GM18517 (cell line): Measurements from ENCODE around the gene AHNAK2.

ENCODE experiments used
- ATAC-seq: cut with Tn5 transposase; IDR thresholded peaks from one replicate; pipeline ENCODE4 v1.9.1; 2021; ENCODE audit warnings: mild to moderate bottlenecking, moderate library complexity; ENCODE audit not compliant: unreplicated experiment

AHNAK2 gene

DNA sequence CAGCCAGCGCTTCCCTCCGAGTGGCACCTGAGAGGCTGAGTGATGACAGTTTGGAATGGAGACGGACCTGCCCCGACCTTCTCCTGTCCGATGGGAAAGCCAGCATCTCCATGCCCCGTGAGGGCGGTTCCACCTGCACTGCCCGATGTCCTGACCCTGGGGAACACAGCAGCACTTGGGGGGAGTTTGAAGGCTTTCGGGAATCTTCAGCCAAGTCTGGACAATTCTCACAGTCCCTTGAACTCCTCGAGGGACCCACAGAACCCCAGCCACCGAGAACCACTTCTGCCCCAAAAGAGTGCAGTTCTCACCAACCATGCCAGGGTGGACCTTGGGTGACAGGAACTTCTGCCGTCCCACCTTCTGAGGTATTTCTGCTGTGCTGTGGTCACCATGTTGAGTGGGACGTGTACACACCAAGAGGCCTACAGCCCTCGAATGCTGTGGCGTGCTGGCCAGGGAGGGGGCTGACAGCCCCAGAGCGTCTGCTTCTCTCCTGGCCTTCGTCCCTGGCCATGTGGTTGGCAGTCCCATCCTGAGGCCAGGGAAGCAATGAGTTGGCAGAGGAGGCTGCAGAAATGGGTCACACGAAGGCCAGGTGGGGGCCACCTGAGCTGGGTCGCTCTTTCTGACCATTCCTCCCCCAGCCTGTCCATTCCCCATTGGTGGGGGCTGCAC is 8.5 kb upstream of the AHNAK2 start:
- ATAC-seq, result no peak

DNA sequence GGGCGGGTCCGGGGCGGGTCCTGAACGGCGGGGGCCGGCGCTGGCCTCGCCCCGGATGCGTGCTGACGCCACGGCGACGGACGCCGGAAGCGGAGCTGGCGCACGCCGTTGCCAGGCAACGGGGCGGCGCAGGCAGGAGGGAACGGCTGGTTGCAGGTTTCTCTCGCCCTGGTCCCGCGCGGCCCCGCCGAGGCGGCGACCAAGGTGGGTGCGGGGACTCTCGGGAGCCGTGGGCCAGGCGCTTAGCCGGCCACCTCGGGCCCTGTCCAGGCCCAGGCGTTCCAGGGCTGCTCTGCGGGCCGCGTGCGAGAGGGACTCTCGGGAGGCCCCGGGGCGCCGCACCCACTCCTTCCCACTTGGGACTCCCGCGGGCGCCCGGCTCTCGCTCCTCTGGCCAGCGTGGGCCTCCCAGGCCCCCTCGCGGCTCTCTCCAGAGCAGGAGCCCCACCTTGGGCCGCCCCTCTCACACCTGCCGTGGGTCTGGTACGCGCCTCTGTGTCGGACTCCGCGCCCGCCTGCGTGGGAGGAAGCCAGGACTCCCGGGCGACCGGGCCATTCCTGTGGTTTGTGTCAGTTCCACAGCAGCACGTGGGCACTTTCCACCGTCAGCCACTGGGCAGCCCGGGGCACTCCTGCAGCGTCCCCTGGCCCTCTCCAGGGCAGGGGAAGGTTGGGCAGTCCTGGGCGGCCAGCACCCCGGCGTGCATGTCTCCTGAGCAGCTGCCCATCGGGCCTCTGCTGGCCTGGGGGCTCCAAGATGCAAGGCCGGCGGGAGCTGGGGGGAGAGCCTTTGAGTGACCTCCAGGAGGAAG is 7.7 kb upstream of the AHNAK2 start, which contains the start of gene CLBA1:
TSS of gene CLBA1 (plus strand) at position 114 of the 812 bp plus-strand sequence. CDS start at position 758, 644 bp downstream.
- peak; percentile 85 for ATAC-seq

DNA sequence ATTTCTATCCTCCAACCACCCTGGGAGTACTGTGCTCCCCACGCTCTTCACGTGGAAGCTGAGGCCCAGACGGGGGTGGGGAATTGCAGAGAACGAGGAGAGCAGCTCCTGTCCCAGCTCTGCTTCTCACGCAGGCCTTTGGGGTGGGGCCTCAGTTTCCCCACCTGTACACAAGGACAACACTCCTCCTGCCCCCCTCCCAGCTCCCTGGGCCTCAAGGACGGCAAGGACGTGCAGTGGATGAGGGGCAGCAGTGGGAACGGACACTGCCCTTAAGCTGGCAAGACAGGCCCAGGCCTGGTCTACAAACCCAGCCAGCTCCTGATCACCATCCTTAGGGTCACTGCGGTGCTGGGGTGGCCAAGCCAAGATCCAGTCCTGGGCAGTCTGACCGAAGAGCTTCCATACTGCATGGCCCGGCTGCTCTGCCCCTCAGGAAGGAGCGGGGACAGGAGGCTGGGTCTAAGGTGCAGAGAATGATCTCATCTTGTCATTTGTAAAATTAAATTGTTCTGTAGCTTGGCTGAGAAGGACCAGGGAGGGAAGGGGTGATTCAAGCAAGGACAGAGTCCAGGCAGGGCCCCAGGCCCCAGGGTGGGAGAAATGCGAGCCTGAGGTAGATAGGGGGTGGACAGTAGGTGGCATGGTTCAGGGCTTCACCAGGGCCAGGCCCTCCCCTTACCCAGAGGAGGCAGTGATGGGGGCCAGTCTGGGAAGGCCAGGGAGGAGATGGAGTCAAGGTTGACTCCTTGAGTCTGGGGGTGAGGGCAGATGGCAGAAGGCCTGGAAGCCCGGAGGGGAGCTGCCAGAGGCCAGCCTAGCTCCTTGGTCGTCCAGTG is 6.1 kb upstream of the AHNAK2 start:
- ATAC-seq, result no peak

DNA sequence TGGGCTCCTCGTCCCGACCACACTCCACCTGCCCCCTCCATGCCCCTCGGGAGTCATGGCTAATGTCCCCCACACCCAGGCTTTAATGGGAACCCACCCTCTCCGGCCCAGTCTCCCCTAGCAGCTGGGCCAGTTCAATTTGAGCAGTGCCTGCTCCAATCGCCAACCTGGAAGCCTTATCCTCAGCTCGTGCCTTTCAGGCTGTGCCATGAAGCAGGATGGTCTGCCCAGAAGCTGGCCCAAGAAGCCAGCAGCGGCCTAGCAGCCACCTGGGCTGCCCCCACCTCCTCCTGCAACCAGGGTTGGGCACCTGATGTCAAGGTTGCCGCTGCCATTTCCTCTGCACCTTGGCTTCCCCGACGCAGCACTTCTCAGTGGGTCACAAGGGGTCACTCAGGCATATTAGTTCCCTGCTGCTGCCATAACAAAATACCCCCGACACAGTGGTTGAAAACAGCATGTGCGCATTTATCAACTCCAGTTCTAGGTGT is 5.1 kb upstream of the AHNAK2 start:
- ATAC-seq, result no peak

DNA sequence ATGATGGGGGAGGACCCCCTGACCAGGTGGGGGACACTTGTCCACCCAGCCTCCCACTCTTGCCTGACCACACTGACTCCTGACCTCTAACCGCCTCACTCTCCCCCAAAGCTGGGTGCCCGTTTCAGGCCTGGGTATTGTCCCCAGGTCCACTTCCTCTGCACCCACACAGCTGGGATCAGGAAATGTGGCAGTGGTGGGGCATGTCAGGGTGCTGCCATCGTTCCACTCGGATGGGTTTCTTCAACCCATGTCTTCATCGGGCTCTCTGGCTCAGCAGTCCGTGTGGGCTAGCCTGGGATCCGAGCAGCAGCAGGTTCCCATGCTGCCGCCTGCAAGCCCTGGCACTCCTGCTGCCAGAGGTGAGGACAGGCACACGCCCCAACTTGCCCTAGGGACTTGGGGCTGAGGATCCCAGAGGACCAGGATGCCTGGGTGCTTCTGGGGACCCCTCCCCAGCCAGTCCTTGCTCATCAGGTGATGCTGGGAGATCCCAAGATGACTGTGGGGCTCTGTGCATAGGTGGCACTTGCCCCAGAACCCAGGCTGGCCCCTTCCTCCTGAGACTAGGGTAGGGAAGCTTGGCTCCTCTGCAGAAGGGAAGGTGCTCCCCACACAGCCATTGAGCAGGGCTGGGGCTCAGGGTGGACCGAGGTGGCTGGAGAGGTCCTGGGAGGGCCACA is 4.5 kb upstream of the AHNAK2 start:
- no peak for ATAC-seq

DNA sequence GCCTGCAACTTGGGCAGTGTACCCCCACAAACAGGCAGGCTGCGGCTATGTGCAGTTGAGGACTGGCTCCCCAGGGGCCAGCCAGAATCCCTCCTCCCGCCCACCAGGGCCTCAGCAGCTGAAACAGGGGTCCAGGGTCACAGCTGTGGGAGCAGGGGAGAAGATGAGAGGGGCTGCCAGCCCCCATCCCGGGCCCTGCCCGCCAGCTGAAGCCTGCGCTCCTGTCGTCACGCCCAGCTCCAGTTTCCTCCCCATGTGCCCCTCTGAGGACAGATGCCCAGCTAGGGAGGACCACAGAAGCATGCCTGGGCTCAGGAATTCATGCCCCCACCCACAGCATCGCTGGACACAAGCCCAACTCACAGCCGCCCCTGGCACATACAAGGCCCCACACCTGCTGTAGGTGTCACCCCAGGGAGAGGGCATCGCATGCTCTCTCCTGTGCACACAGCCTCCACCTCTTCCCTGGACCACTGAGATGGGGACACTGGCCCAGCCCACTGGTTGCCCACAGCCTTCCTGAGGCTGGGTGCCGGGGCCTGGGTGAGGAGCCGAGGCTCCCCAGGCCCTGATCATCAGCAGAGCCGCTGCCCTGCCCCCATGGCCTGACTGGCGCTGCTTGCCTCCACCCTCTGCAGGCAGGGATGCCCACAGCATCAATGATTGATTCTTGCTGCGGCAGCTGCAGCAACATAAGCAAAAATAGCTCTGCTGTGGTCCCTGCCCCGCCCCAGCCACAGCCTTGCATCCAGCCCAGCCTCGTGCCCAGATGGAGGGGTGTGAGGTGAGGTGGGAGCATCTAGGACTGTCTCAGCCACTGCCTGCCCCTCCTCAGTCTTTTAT is 3.7 kb upstream of the AHNAK2 start:
- ATAC-seq, result no peak

DNA sequence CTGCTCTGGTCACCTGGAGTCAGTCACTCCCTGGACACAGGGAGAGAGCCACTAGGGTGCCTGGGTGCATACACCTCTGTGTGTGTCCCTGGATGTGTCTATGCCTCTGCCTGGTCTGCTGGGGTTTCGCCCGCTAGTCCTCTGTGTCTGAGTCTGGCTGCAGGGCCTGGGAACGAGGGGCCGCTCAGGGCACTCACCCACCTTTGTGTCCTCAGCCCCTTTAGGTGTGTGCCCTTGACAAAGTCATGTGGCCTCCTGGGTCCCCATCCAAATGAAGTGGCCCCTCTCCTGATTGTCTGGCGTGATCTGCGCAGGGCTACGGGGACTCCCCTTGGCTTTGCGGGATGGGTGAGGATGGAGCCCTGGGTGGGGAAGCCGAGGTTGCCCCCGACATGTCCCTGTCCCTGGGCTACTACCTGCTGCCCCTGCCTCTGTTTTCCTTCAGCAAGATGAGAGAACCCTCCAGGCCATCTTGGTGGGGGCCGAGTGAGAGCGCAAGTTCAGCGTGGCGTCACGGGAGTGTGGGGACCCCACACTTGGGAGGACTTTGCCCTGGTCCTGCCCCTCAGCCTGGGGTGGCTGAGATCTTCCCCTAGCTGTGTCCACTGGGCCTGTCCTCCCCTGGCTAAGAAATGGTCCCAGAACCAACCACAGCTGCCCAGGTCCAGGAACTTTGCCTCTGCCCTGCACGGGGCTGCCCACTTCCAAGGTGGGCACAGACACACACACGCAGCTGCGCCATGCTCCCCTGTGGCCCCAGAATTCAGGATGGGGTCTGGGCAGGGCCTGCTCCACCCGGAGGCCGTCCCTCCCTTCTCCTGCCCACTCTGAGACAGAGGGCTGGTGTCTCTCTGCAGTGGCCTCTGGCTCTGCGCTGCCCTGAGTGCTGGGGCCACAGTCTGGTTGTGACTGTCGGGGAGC is 2.7 kb upstream of the AHNAK2 start:
- ATAC-seq, result no peak

DNA sequence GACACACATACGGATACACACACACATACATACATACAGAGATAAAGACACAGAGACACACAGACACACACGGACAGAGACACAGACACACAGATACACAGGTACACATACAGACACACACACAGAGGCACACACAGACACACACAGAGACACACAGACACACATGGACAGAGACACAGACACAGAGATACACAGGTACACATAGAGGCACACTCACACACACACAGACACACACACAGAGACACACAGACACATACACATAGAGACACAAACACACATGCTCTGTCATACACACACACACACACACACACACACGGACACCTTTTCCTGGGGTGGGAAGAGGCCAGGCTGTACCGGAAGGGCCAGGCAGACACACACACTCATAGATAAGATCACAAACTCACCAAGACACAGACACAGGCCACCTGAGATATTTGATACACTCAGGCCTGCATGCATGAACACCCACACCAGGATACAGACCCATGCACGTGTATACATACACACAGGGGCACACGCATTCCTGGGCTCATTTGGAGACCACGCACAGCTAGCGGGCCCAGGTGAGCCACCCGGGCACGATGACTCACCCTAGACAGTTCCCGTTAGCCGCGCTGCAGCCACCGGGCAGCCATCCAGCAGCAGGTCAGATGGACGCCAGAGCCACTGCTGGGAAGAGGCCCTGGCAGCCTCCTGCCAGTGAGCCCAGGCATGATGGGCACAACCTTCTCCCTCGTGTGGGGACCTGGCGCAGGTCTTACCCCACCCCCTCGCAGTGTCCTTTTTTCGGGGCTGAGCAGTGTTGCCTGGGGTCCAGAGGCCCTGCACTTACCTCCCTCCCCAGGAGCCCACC is 1.8 kb upstream of the AHNAK2 start:
- ATAC-seq, result no peak

DNA sequence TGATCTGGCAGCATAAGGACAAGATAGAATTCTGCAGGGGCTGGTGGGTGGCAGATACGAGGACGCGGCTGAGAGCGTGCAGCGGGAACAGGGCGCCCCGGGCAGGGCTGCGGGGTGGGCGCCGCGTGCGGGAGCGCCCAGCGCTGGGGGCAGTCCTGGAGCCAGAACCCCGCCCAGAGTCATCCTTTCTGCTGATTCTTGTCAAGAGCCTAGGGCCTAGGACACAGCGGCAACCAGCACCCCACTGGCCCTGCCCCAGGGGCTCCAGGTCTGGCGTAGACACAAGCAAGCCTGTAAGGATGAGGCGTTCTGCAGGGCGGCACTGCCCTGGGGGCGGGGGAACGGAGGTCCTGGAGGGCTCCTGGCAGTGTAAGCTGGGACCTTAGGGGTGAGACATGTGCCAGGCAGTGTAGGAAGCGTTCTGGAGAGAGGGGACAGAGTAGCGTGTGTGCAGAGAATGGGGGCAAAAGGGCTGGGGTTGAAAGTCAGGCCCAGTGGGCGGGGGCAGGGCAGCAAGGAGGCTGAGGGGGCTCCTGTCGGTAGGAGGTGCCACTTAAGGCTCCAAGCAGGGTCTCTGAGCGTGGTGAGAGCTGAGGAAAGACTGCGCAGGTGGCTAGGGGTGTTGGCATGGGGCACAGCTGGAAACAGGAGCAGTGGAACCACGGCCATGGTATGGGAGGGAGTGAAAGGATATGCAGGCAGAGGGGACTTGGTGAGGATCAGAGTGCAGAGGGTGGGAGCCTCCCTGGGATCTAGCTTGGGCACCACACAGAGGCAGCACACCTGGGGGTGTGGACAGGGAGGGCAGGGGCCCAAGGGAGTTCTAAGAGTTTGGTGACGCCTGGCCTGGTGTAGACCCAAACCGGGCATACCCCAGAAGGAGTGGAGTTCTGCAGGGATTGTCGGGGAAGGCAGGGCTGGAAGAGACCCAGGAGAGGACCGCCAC is 845 bp upstream of the AHNAK2 start:
- ATAC-seq, result no peak

DNA sequence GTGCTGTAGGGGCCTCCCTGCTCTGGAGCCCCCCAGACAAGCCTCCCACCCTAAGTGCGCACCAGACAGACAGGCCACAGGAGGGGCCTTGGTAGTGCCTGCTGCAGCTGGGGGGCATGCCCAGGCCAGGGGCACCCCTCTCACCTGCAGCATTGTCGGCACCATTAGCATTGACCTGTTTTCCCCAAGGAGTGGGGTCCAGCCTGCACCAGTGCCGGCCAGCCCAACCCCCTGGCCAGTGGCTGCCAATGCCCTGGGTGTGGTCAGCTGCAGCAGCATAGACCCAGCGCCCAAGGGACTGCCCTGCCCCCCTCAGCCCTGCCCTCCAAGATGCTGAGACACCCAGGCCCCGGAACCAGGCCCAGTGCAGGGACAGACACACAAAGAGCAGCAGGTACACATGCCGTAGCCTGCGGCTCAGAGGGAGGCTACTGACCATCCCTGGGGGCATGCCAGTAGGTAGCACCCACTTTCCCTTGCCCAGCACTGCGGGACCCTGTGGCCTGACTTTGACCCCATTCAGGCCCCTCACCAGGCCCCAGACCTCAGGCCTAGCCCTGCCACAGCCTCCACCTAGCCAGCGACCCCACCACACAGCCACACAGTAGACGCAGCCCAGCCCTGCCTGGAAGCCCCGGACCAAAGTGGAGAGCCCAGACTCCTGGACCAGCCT is 1.0 kb downstream of the AHNAK2 start:
- ATAC-seq, result no peak

DNA sequence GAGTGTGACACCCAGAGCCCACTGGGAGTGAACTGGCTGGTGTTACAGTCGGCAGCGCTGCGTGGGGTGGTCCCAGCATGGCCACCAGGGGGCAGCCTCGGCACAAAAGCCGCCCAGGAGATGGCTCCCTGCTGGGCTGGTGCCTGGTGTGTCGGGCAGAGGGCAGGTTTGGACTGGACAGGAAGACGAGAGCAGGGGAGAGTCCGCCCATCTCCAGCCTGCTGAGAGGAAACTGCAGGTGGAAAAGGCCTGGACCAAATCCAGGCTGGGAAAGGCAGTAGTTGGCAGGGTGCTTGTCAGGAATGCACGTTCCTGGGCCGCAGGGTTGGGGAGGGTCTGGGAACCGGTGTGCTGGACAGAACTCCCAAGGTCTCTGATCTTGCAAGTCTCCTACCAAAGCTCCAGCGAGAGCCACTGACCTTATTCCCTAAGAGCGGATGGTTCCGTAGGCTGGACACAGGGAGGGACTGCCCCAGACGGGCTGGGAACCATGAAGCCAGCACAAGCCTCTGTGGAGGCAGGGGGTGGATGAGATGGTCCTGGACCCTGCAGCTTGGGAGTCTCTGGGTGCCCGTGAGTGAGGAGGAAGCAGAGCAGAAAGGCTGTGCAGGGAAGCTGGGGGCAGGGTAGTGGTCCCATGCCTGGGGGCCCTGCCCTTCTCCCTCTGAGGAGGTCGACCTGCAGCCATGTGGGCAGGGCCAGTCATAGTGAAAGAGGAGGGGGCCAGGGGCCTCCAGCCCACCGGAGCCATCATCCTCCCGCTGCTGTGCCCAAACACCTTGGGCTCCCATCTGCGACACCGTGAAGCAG is 1.8 kb downstream of the AHNAK2 start:
- no peak for ATAC-seq

DNA sequence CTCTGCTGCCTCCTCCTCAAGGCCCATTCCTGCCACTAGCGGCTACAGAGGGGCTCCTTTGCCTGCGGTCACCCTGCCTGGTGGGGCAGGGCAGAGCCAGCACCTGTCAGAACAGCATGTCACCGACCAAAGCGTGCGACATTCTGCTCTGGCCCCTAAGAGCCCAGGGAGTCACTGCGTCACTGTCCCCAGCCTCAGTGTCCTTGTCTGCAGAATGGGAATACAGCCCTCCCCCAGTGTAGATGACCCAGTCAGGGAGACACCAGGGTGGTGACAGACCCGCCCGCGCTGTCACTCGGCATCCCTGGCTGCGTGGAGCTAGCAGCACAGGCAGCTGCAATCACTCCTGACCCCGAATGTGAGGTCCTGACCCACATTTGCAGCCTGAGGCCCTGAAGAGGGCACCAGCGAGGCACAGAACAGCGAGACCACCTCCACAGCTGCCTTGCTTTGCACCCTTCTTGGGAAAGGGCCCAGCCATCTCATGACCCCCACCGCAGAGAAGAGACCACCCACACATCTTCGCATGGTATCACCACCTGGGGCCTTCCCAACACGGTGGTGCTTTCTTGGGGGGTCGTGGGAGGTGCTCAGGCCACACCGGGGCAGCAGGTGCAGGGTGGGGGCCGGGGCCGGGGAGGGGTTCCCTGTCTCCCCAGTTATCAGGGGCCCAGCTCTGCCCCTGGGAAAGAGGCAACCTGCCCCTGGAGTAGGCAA is 2.5 kb downstream of the AHNAK2 start:
- ATAC-seq, result no peak

DNA sequence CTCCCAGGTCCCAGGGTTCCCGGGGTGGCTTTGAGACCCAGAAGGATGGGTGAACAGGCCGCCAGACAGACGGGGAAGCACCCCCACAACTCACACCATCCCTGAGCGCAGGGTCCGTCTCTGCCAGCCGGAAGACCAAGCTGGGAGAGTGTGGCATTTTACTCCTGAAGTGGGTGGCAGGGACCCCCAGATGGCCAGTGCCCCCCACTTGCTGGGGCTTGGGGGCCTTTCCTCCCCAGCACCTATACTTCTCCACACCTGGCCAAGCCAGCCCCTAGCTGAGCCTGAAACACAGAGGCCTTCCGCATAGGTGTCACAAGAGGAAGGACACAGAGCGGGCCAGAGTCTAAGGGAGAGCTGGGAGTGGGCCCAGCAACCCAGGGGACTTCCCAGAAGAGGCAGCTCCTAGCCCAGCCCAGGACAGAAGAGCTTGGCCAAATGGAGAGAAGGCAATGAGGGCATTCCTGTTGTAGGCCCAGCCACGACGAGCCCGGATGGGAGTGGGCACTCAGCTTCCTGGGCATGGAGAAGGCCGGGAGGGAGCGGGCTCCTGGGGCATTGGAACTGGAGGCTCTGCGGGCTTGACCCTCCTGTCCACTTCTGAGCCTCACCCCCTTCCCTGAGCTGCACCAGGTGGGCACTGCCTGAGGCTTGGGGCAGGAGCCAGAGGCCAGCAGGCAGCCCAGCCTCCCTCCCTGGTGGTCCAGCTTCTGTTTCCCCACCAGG is 3.3 kb downstream of the AHNAK2 start:
- no peak for ATAC-seq

DNA sequence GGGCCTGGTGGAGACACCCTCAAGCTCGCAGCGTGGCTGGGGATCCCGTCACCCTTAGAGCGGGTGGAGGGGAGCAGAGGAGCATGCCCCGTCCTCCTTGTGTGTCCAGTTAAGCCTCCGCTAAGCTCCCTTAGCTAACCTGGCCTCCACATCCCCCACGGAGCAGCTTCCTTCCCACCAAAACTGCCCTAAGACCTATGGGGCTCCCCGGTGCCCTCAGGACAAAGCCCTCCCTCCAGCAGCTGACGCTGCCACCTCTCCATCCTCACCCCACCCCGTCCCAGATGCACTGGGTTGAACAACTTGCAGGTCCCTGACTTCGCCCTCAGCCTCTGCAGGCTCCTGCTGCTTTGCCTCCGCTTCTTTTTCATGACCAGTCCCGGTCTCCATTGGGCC is 4.0 kb downstream of the AHNAK2 start:
- ATAC-seq, result no peak
